Endodermal cell (in vitro differentiated cells): ENCODE measurements around the gene KIAA0930. TPM values are rescaled to one million over a fixed set of nuclear protein-coding genes. Genes with fewer than 3 reads are reported as not detected.

Experiments used
- DNase-seq: peaks from one replicate; pipeline ENCODE4 v3.0.0-alpha.2; 2017
- H3K27ac ChIP-seq: 2 replicates; pipeline ENCODE4 v1.5.1; 2013; ENCODE audit warnings: mild to moderate bottlenecking, low read depth, low read length, moderate library complexity
- H3K27me3 ChIP-seq: 2 replicates; pipeline ENCODE4 v1.6.1; 2013; ENCODE audit warnings: mild to moderate bottlenecking, low read length, moderate library complexity; ENCODE audit not compliant: insufficient read depth, control insufficient read depth, poor library complexity, severe bottlenecking
- H3K36me3 ChIP-seq: 2 replicates; pipeline ENCODE4 v1.7.0; 2013; ENCODE audit warnings: mild to moderate bottlenecking, low read length, moderate library complexity; ENCODE audit not compliant: control insufficient read depth, insufficient read depth
- H3K4me1 ChIP-seq: one replicate; pipeline ENCODE4 v1.7.0; 2013; ENCODE audit warnings: low read length; ENCODE audit not compliant: control insufficient read depth, insufficient read depth
- H3K4me3 ChIP-seq: 2 replicates; pipeline ENCODE4 v1.5.1; 2013; ENCODE audit warnings: mild to moderate bottlenecking, low read length, moderate library complexity
- H3K9ac ChIP-seq: 2 replicates; pipeline ENCODE4 v1.6.1; 2013; ENCODE audit warnings: mild to moderate bottlenecking, low read length, moderate library complexity; ENCODE audit not compliant: poor library complexity, severe bottlenecking; ENCODE audit errors: extremely low read depth
- H3K9me3 ChIP-seq: 2 replicates; pipeline ENCODE4 v1.6.1; 2013; ENCODE audit warnings: mild to moderate bottlenecking, low read length, moderate library complexity; ENCODE audit not compliant: control insufficient read depth
- H3K27ac Mint-ChIP-seq: 2 replicates; pipeline ENCODE4 v1.8.0; 2020; ENCODE audit warnings: mixed read lengths
- H3K27me3 Mint-ChIP-seq: 2 replicates; pipeline ENCODE4 v1.8.0; 2021; ENCODE audit warnings: mild to moderate bottlenecking, mixed read lengths; ENCODE audit not compliant: insufficient read depth
- H3K36me3 Mint-ChIP-seq: 2 replicates; pipeline ENCODE4 v1.8.0; 2020; ENCODE audit warnings: low read depth, mixed read lengths
- H3K4me1 Mint-ChIP-seq: 2 replicates; pipeline ENCODE4 v1.8.0; 2020; ENCODE audit warnings: mixed read lengths
- H3K4me3 Mint-ChIP-seq: 2 replicates; pipeline ENCODE4 v1.8.0; 2020; ENCODE audit warnings: mild to moderate bottlenecking, moderate library complexity, mixed read lengths
- H3K9me3 Mint-ChIP-seq: 2 replicates; pipeline ENCODE4 v1.8.0; 2020; ENCODE audit warnings: mild to moderate bottlenecking, mixed read lengths
- WGBS, 2 experiments: methylation state at CpG; one replicate each; pipeline versions ENCODE4 v1.1.5 to v1.1.7; 2013; ENCODE audit warnings: missing lambda C conversion rate in 2 of 2, mixed read lengths in 1 of 2; ENCODE audit not compliant: insufficient coverage in 1 of 2, insufficient read length in 1 of 2; 5-methylcytosine and 5-hydroxymethylcytosine counted together
- total RNA-seq, 2 donors: library from RNA; stranded (reverse); fragmentation: NEBNext Ultra II Directional in 1 of 2; extraction: Animal tissue kit (Norgen Biotek cat#: 25700) in 1 of 2; gene quantifications; 2 replicates in 1 of 2; 3 replicates in 1 of 2; pipeline ENCODE4 v1.2.1, GENCODE V29; 2021
- TF ChIP-seq, protein P1 (sequence below): fragments of 200-600 bp; sonication (generic); conservative IDR thresholded peaks from 2 replicates; pipeline ENCODE4 v1.5.0; 2021; ENCODE audit warnings: antibody characterized with exemption, mild to moderate bottlenecking

Gene KIAA0930
- total RNA-seq, 2 donors from 2014 or later: 36.2 to 47.8 TPM

DNA sequence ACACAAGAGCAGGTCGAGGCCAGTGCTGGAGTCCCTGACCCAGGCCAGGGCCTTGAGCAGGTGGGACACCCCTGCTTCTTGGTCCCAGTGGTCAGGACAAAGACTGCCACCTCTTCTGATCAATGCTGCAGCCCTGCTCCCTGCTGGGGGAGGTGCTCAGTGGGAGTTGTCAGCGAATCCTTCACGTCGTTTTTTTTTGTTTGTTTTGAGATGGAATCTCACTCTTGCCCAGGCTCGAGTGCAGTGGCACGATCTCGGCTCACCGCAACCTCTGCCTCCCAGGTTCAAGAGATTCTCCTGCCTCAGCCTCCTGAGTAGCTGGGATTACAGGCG, 42.3 kb downstream of the KIAA0930 start:
- H3K27me3 Mint-ChIP-seq: no peaks in the 10 kb centered on the region
- peaks cover 10% of the 10 kb centered on the region for H3K36me3 Mint-ChIP-seq
- peak overlapping the region; percentile 8 for H3K9ac ChIP-seq
- H3K9me3 Mint-ChIP-seq: no peaks in the 10 kb centered on the region
- H3K4me3 ChIP-seq: no peak overlapping the region
- H3K36me3 ChIP-seq: peaks cover 11% of the 10 kb centered on the region
- no peak for DNase-seq
- H3K4me1 ChIP-seq: peaks cover 37% of the 10 kb centered on the region
- H3K27ac Mint-ChIP-seq: peak overlapping the region; percentile 90
- H3K9me3 ChIP-seq: no peaks in the 10 kb centered on the region
- H3K4me3 Mint-ChIP-seq: peak overlapping the region; percentile 17
- H3K4me1 Mint-ChIP-seq: peaks cover 41% of the 10 kb centered on the region
- no peaks in the 10 kb centered on the region for H3K27me3 ChIP-seq
- TF ChIP-seq, protein P1, sequence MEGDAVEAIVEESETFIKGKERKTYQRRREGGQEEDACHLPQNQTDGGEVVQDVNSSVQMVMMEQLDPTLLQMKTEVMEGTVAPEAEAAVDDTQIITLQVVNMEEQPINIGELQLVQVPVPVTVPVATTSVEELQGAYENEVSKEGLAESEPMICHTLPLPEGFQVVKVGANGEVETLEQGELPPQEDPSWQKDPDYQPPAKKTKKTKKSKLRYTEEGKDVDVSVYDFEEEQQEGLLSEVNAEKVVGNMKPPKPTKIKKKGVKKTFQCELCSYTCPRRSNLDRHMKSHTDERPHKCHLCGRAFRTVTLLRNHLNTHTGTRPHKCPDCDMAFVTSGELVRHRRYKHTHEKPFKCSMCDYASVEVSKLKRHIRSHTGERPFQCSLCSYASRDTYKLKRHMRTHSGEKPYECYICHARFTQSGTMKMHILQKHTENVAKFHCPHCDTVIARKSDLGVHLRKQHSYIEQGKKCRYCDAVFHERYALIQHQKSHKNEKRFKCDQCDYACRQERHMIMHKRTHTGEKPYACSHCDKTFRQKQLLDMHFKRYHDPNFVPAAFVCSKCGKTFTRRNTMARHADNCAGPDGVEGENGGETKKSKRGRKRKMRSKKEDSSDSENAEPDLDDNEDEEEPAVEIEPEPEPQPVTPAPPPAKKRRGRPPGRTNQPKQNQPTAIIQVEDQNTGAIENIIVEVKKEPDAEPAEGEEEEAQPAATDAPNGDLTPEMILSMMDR: no peak
- 59 to 86% methylated on average over 1 to 8 of the region's 9 CpGs for WGBS, 2 experiments
- no peak overlapping the region for H3K27ac ChIP-seq

DNA sequence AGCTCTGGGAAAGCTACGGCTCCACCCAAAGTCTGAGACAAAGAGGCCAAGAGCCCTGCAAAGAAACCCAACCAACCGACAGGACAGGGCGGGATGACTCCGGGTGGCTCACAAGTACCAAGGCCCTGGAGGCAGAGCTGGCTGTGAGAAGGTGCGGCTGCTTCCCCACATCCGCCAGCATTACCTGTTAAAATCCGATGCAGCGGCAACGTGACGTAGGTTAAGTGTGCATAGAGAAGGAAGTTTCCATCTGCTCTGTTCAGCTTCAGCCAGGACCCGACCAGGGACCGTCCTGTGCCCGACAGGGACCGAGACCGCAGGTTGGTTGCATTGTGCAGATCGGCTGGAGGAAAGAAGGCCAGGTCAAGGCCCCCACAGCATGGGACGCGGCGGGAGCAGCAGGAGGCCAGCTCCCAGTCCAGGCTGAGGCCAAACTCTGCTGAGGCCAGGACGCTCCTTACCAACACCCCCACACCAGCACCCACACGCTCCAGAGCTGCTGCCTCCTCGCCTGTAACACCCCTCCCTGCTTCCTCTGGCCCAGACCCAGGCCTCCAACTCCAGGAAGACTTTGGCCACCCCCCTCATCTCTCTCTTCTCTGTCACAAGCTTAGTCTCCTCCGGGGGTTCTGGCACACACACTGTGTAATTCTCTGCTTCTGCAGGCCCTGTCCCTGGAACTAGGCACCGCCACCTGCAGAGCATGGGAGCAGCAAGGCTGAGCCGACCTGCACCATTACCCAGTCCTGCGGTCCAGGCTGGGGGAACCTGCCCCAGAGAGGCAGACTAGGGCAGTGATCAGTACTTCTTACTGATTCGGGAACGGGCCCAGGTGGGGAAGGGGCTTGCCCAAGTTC, 42.9 kb downstream of the KIAA0930 start:
- TF ChIP-seq, protein P1: no peak
- peaks cover 46% of the 10 kb centered on the region for H3K4me1 Mint-ChIP-seq
- Histone ChIP-seq H3K4me3 (no peak overlapping the region), H3K36me3 (peaks cover 11% of the 10 kb centered on the region), H3K4me1 (peaks cover 37% of the 10 kb centered on the region), H3K9me3 (no peaks in the 10 kb centered on the region), H3K27ac (no peak overlapping the region), H3K9ac (peak overlapping the region; percentile 8), H3K27me3 (no peaks in the 10 kb centered on the region)
- H3K4me3 Mint-ChIP-seq: peak overlapping the region; percentile 17
- WGBS, 2 experiments: 89 to 91% methylated on average over 23 to 28 of the region's 28 CpGs
- H3K27me3 Mint-ChIP-seq: no peaks in the 10 kb centered on the region
- peak overlapping the region; percentile 90 for H3K27ac Mint-ChIP-seq
- peaks cover 10% of the 10 kb centered on the region for H3K36me3 Mint-ChIP-seq
- H3K9me3 Mint-ChIP-seq: no peaks in the 10 kb centered on the region
- peak; percentile 78 for DNase-seq

DNA sequence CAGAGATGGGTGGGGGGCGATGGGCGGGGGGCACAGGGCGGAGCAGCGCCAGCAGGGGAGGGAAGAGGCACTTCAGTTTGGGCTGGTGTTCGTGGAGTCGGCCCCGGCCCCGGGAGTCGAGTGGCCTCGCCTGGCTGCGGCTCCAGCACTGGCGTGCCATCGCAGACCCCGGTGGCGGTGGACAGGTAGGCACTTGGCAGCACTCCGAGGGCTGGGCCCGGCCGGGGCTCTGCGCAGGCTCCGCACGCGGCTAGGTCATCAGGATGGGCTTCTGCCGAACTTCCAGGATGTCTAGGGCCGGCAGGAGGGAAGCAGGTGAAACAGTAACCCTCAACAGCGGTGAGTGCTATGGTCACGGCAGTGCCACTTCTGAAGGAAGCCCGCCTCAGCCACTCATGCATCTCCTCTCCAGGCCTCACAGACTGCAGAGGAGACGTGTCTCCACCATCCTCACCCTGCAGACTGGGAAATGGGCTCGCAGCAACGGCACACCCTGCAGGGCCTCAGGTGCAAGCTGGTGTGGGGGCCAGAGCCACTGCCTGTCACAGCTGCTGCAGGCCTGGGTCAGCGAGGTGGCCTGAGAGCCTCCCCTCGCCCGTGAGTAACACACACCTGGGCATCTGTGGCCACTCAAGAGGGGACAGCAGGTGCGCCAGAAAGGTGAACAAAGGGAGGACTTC, 43.6 kb downstream of the KIAA0930 start:
- Histone ChIP-seq H3K4me1 (peaks cover 41% of the 10 kb centered on the region), H3K27me3 (no peaks in the 10 kb centered on the region), H3K9ac (no peak overlapping the region), H3K4me3 (no peak overlapping the region), H3K27ac (no peak overlapping the region), H3K36me3 (peaks cover 8% of the 10 kb centered on the region), H3K9me3 (no peaks in the 10 kb centered on the region)
- Mint-ChIP-seq H3K27ac (no peak overlapping the region), H3K9me3 (no peaks in the 10 kb centered on the region), H3K27me3 (no peaks in the 10 kb centered on the region), H3K4me3 (no peak overlapping the region), H3K4me1 (peaks cover 53% of the 10 kb centered on the region), H3K36me3 (peaks cover 10% of the 10 kb centered on the region)
- TF ChIP-seq, protein P1: no peak
- 94% methylated on average over 16 to 34 of the region's 34 CpGs for WGBS, 2 experiments
- no peak for DNase-seq
